C4-2B (cell line): ENCODE measurements around the gene COQ8A.

Source experiments
- H3K27ac ChIP-seq: fragments of 450-650 bp; 2 replicates; pipeline ENCODE4 v1.5.1; 2017
- CTCF ChIP-seq: fragments of 450-650 bp; conservative IDR thresholded peaks from 2 replicates; pipeline ENCODE4 v1.5.1; 2017; ENCODE audit warnings: mild to moderate bottlenecking
- ZFX ChIP-seq: fragments of 450-650 bp; IDR thresholded peaks from 2 replicates; pipeline ENCODE4 v1.6.1; 2017

Gene COQ8A

GRCh38 chr1:226987179-226987536 is 47.1 kb downstream of the COQ8A start:
- peak overlapping the region; percentile 77 for H3K27ac ChIP-seq
- TF ChIP-seq CTCF (no peak), ZFX (no peak)

- peak overlapping the region; percentile 77 for H3K27ac ChIP-seq
These were observed 47.7 kb downstream of the COQ8A start for GRCh38 chr1:226987623-226988333.

GRCh38 chr1:226988334-226988666 is 48.2 kb downstream of the COQ8A start:
- TF ChIP-seq ZFX (no peak), CTCF (no peak)
- H3K27ac ChIP-seq = peak overlapping the region; percentile 77

More at GRCh38 chr1:226987623-226988333, 47.7 kb downstream of the COQ8A start:
- TF ChIP-seq ZFX (no peak), CTCF (no peak)

- no peak for TF ChIP-seq CTCF
- no peak for TF ChIP-seq ZFX
- peak overlapping the region; percentile 77; the same call in 1 of the 2 replicates for H3K27ac ChIP-seq
These were observed 49.2 kb downstream of the COQ8A start for GRCh38 chr1:226989085-226989920.

- H3K27ac ChIP-seq = no peak overlapping the region
- TF ChIP-seq ZFX (no peak), CTCF (no peak)
These were observed 50.1 kb downstream of the COQ8A start for GRCh38 chr1:226990133-226990716.

- TF ChIP-seq ZFX = no peak
- no peak for TF ChIP-seq CTCF
- no peak overlapping the region for H3K27ac ChIP-seq
These were observed 51.8 kb downstream of the COQ8A start for GRCh38 chr1:226991920-226992319.
